OCI-LY7 (cell line): ENCODE data around the gene MORN5.

Source experiments
- CTCF ChIP-seq: fragments of 200-600 bp; sonication (generic); conservative IDR thresholded peaks from 2 replicates; pipeline ENCODE4 v1.5.1; 2014; ENCODE audit warnings: mild to moderate bottlenecking, antibody characterized with exemption, low read length, moderate library complexity, mixed read lengths
- EZH2phosphoT487 ChIP-seq: fragments of 200-600 bp; sonication (generic); IDR thresholded peaks from 2 replicates; pipeline ENCODE4 v1.6.1; 2018; ENCODE audit warnings: low read depth, borderline replicate concordance, mild to moderate bottlenecking, mixed run types, antibody characterized with exemption, low read length, moderate library complexity, mixed read lengths

GRCh38 chr9:122159026-122159924 lies at the start of gene MORN5, which contains the start of gene NDUFA8:
- no peak for TF ChIP-seq CTCF
- no peak for TF ChIP-seq EZH2phosphoT487
